NCI-H2196 treated with DMSO at 0.1 percent for 48 hours (cell line): ENCODE data around the gene AK1.

Experiments used
- DNase-seq: peaks from one replicate; lab custom pipeline; 2025; ENCODE audit not compliant: unreplicated experiment; lab: John Stamatoyannopoulos, UW

The AK1 gene

GRCh38 chr9:127826253-127826913 lies 51.1 kb downstream of the AK1 start:
- no peak for DNase-seq

GRCh38 chr9:127825319-127826051 lies 52.0 kb downstream of the AK1 start:
- DNase-seq: no peak

- DNase-seq: no peak
Observed at GRCh38 chr9:127822108-127822507, 55.4 kb downstream of the AK1 start.

GRCh38 chr9:127818574-127818973 lies 58.9 kb downstream of the AK1 start:
- no peak for DNase-seq

GRCh38 chr9:127817881-127818434 lies 59.5 kb downstream of the AK1 start:
- no peak for DNase-seq

- DNase-seq: no peak
Observed at GRCh38 chr9:127816728-127817127, 60.7 kb downstream of the AK1 start.
